GM23338 (cell line): ENCODE data around the gene SPECC1L. TPM values are rescaled to one million over a fixed set of nuclear protein-coding genes. Genes with fewer than 3 reads are reported as not detected.
A peak's percentile ranks its signal among the peaks of the same experiment; 100 is the strongest.

Source experiments
- ATAC-seq: fragments of 200-7000 bp; cut with Tn5 transposase; 3 replicates; pipeline ENCODE4 v1.9.1; 2020
- DNase-seq: peaks from one replicate; pipeline ENCODE4 v3.0.0-alpha.2; 2015; ENCODE audit warnings: low spot score
- H2AFZ ChIP-seq: fragments of 200-600 bp; sonication (generic); 2 replicates; pipeline ENCODE4 v1.8.0; 2016; ENCODE audit warnings: antibody characterized with exemption, mild to moderate bottlenecking, moderate library complexity
- H3F3A ChIP-seq: fragments of 200-600 bp; sonication (generic); replicated peaks from 2 replicates; pipeline ENCODE4 v1.8.0; 2017; ENCODE audit warnings: antibody characterized with exemption, mixed run types, low read depth
- H3K27ac ChIP-seq: fragments of 200-600 bp; sonication (generic); 2 replicates; pipeline ENCODE4 v1.6.1; 2016; ENCODE audit warnings: low read depth
- H3K27me3 ChIP-seq: fragments of 200-600 bp; sonication (generic); 2 replicates; pipeline ENCODE4 v1.8.0; 2016; ENCODE audit warnings: mild to moderate bottlenecking, mixed run types, moderate library complexity; ENCODE audit not compliant: insufficient read depth
- H3K36me3 ChIP-seq: fragments of 200-600 bp; sonication (generic); 2 replicates; pipeline ENCODE4 v1.8.0; 2016; ENCODE audit warnings: mild to moderate bottlenecking; ENCODE audit not compliant: insufficient read depth
- H3K4me1 ChIP-seq: fragments of 200-600 bp; sonication (generic); 2 replicates; pipeline ENCODE4 v1.8.0; 2016; ENCODE audit warnings: mild to moderate bottlenecking, moderate library complexity; ENCODE audit not compliant: insufficient read depth
- H3K4me2 ChIP-seq: fragments of 200-600 bp; sonication (generic); 2 replicates; pipeline ENCODE4 v1.7.1; 2017; ENCODE audit warnings: mixed run types
- H3K4me3 ChIP-seq: fragments of 200-600 bp; sonication (generic); 2 replicates; pipeline ENCODE4 v1.6.1; 2016; ENCODE audit warnings: mixed run types
- H3K79me2 ChIP-seq: fragments of 200-600 bp; sonication (generic); replicated peaks from 2 replicates; pipeline ENCODE4 v1.8.0; 2017; ENCODE audit warnings: mild to moderate bottlenecking; ENCODE audit not compliant: insufficient read depth
- H3K9me2 ChIP-seq: fragments of 200-600 bp; sonication (generic); 2 replicates; pipeline ENCODE4 v1.8.0; 2017; ENCODE audit not compliant: insufficient read depth
- H4K20me1 ChIP-seq: fragments of 200-600 bp; sonication (generic); replicated peaks from 2 replicates; pipeline ENCODE4 v1.8.0; 2017; ENCODE audit warnings: mild to moderate bottlenecking; ENCODE audit not compliant: insufficient read depth
- H3K27ac Mint-ChIP-seq: 2 replicates; pipeline ENCODE4 v1.8.0; 2020; ENCODE audit warnings: inconsistent platforms, mild to moderate bottlenecking, moderate library complexity, mixed read lengths
- H3K27me3 Mint-ChIP-seq: 3 replicates; pipeline ENCODE4 v1.8.0; 2022; ENCODE audit warnings: low read depth, mild to moderate bottlenecking, moderate library complexity, mixed read lengths, inconsistent platforms; ENCODE audit not compliant: insufficient read depth, poor library complexity
- H3K36me3 Mint-ChIP-seq: 3 replicates; pipeline ENCODE4 v1.8.0; 2021; ENCODE audit warnings: low read depth, mild to moderate bottlenecking, inconsistent platforms, moderate library complexity, mixed read lengths
- H3K4me1 Mint-ChIP-seq: 3 replicates; pipeline ENCODE4 v1.8.0; 2020; ENCODE audit warnings: mild to moderate bottlenecking, inconsistent platforms, mixed read lengths
- H3K4me3 Mint-ChIP-seq: 3 replicates; pipeline ENCODE4 v1.8.0; 2021; ENCODE audit warnings: moderate library complexity, mild to moderate bottlenecking, inconsistent platforms, mixed read lengths
- H3K9me3 Mint-ChIP-seq: 3 replicates; pipeline ENCODE4 v1.8.0; 2020; ENCODE audit warnings: moderate library complexity, mild to moderate bottlenecking, inconsistent platforms, mixed read lengths
- EZH2 ChIP-seq: fragments of 200-600 bp; sonication (generic); IDR thresholded peaks from one replicate; pipeline ENCODE4 v1.8.0; 2017; ENCODE audit warnings: antibody characterized with exemption, mild to moderate bottlenecking, low read depth; ENCODE audit not compliant: unreplicated experiment
- JUNB ChIP-seq: IDR thresholded peaks from one replicate; pipeline ENCODE4 v1.6.1; 2016; ENCODE audit warnings: antibody characterized with exemption; ENCODE audit not compliant: unreplicated experiment
- POLR2AphosphoS5 ChIP-seq: IDR thresholded peaks from 2 replicates; pipeline ENCODE4 v1.6.1; 2016; ENCODE audit warnings: antibody characterized with exemption, low read depth
- STAT1 ChIP-seq: IDR thresholded peaks from one replicate; pipeline ENCODE4 v1.6.1; 2016; ENCODE audit warnings: antibody characterized with exemption; ENCODE audit not compliant: unreplicated experiment
- ZNF114 ChIP-seq: fragments of 250-450 bp; sonication (Bioruptor Pico); IDR thresholded peaks from 2 replicates; pipeline ENCODE4 v1.5.0; 2020; ENCODE audit warnings: mild to moderate bottlenecking, moderate library complexity
- ZNF331 ChIP-seq: fragments of 250-450 bp; sonication (Bioruptor Pico); IDR thresholded peaks from 2 replicates; pipeline ENCODE4 v1.5.0; 2020; ENCODE audit warnings: low read depth, mild to moderate bottlenecking, moderate library complexity
- polyA plus RNA-seq: library from polyadenylated mRNA; unstranded; fragments of >200 nt; fragmentation: Nextera tagmentation; extraction: Ambion mirVana; gene quantifications from 2 replicates; pipeline ENCODE4 v1.2.1, GENCODE V29; 2016
- total RNA-seq: library from RNA; depleted of rRNA; stranded (reverse); fragments of >200 nt; shearing (Covaris generic); gene quantifications from 2 replicates; pipeline ENCODE4 v1.2.3, GENCODE V29; 2014
- TF ChIP-seq, protein P1 (sequence below): IDR thresholded peaks from one replicate; pipeline ENCODE4 v1.6.1; 2018; ENCODE audit warnings: antibody characterized with exemption; ENCODE audit not compliant: unreplicated experiment
- TF ChIP-seq, protein P2 (sequence below), 2 experiments: fragments of 200-600 bp in 1 of 2; sonication (generic) in 1 of 2; conservative IDR thresholded peaks; 2 replicates each; pipeline versions ENCODE4 v1.5.1 to v1.6.1; 2016 to 2017; ENCODE audit warnings: antibody characterized with exemption in 2 of 2, low read depth in 2 of 2, mild to moderate bottlenecking in 2 of 2, moderate library complexity in 1 of 2
- TF ChIP-seq, protein P3 (sequence below): IDR thresholded peaks from 2 replicates; pipeline ENCODE4 v1.6.1; 2016; ENCODE audit warnings: antibody characterized with exemption

SPECC1L gene
- total and polyA plus RNA-seq, 2 experiments from 2014 or later = 24.3 to 44.7 TPM

DNA sequence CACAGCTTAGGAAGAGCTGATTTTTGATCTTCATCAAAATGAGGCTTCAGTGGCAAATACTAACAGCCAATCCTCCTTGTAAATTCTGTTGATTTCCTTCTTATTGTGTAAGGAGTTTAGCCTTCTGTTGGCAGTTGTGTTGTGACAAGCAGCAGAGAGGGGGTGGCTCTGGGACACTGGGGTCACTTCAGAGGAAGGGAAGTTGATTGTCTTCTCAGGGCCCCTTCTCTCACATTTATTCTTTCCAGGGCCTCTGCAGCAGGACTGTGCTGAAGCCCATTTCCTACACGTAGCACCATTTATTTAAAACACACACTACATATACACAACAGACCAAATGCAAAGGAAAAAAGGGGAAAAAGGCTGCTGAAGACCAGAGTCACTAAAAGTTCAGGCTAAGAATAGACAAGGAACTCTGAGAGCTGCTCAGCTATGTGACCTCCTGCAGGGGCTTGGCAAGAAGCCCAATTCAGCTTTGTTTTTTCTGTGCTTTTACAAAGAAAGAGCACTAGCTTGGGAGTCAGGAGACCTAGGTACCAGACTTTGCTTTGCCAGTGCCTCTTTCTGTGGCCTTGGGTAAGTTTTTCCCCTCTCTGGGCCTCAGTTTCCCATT lies 196.2 kb downstream of the SPECC1L start:
- Histone ChIP-seq H3K4me1 (no peaks in the 10 kb centered on the region), H3K36me3 (no peaks in the 10 kb centered on the region), H2AFZ (no peak overlapping the region), H3K79me2 (no peaks in the 10 kb centered on the region), H3K27me3 (no peaks in the 10 kb centered on the region), H3K27ac (no peak overlapping the region), H3K4me3 (no peak overlapping the region), H3K9me2 (no peaks in the 10 kb centered on the region), H3K4me2 (no peak overlapping the region), H4K20me1 (no peaks in the 10 kb centered on the region), H3F3A (no peaks in the 10 kb centered on the region)
- no peak overlapping the region for H3K4me3 Mint-ChIP-seq
- no peak for TF ChIP-seq ZNF114 (CRISPR knock-in tag)
- TF ChIP-seq, protein P1, sequence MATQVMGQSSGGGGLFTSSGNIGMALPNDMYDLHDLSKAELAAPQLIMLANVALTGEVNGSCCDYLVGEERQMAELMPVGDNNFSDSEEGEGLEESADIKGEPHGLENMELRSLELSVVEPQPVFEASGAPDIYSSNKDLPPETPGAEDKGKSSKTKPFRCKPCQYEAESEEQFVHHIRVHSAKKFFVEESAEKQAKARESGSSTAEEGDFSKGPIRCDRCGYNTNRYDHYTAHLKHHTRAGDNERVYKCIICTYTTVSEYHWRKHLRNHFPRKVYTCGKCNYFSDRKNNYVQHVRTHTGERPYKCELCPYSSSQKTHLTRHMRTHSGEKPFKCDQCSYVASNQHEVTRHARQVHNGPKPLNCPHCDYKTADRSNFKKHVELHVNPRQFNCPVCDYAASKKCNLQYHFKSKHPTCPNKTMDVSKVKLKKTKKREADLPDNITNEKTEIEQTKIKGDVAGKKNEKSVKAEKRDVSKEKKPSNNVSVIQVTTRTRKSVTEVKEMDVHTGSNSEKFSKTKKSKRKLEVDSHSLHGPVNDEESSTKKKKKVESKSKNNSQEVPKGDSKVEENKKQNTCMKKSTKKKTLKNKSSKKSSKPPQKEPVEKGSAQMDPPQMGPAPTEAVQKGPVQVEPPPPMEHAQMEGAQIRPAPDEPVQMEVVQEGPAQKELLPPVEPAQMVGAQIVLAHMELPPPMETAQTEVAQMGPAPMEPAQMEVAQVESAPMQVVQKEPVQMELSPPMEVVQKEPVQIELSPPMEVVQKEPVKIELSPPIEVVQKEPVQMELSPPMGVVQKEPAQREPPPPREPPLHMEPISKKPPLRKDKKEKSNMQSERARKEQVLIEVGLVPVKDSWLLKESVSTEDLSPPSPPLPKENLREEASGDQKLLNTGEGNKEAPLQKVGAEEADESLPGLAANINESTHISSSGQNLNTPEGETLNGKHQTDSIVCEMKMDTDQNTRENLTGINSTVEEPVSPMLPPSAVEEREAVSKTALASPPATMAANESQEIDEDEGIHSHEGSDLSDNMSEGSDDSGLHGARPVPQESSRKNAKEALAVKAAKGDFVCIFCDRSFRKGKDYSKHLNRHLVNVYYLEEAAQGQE = no peak
- TF ChIP-seq ZNF331 (CRISPR knock-in tag) = no peak
- no peak for TF ChIP-seq JUNB
- TF ChIP-seq, protein P2, sequence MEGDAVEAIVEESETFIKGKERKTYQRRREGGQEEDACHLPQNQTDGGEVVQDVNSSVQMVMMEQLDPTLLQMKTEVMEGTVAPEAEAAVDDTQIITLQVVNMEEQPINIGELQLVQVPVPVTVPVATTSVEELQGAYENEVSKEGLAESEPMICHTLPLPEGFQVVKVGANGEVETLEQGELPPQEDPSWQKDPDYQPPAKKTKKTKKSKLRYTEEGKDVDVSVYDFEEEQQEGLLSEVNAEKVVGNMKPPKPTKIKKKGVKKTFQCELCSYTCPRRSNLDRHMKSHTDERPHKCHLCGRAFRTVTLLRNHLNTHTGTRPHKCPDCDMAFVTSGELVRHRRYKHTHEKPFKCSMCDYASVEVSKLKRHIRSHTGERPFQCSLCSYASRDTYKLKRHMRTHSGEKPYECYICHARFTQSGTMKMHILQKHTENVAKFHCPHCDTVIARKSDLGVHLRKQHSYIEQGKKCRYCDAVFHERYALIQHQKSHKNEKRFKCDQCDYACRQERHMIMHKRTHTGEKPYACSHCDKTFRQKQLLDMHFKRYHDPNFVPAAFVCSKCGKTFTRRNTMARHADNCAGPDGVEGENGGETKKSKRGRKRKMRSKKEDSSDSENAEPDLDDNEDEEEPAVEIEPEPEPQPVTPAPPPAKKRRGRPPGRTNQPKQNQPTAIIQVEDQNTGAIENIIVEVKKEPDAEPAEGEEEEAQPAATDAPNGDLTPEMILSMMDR (conservative IDR thresholded peaks at IDR 0.05; ENCODE audit: low read depth in 2 of 2) = no peak
- TF ChIP-seq, protein P3, sequence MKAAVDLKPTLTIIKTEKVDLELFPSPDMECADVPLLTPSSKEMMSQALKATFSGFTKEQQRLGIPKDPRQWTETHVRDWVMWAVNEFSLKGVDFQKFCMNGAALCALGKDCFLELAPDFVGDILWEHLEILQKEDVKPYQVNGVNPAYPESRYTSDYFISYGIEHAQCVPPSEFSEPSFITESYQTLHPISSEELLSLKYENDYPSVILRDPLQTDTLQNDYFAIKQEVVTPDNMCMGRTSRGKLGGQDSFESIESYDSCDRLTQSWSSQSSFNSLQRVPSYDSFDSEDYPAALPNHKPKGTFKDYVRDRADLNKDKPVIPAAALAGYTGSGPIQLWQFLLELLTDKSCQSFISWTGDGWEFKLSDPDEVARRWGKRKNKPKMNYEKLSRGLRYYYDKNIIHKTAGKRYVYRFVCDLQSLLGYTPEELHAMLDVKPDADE = no peak
- TF ChIP-seq EZH2 = no peak
- TF ChIP-seq STAT1 = no peak
- TF ChIP-seq POLR2AphosphoS5 = no peak
- H3K4me1 Mint-ChIP-seq = peaks cover 11% of the 10 kb centered on the region; the same call in 2 of the 3 replicates
- ATAC-seq (peak; percentile 64), DNase-seq (no peak)
- H3K27ac Mint-ChIP-seq = no peak overlapping the region
- no peaks in the 10 kb centered on the region for H3K9me3 Mint-ChIP-seq
- H3K27me3 Mint-ChIP-seq = peaks cover 6% of the 10 kb centered on the region
- H3K36me3 Mint-ChIP-seq = no peaks in the 10 kb centered on the region
